HEK293 (cell line): ENCODE measurements around the gene BTRC.
A peak's percentile ranks its signal among the peaks of the same experiment; 100 is the strongest.

Experiments
- KLF9 ChIP-seq: fragments of 450-650 bp; formaldehyde crosslinking; IDR thresholded peaks from 2 replicates; pipeline ENCODE4 v1.5.1; 2016; ENCODE audit warnings: missing biosample characterization, missing genetic modification characterization, low read depth
- SP2 ChIP-seq: fragments of 450-650 bp; formaldehyde crosslinking; IDR thresholded peaks from 2 replicates; pipeline ENCODE4 v1.5.1; 2016; ENCODE audit warnings: missing biosample characterization, missing genetic modification characterization
- ZBTB1 ChIP-seq: fragments of 450-650 bp; formaldehyde crosslinking; IDR thresholded peaks from 2 replicates; pipeline ENCODE4 v1.5.1; 2016; ENCODE audit warnings: missing biosample characterization, missing genetic modification characterization
- ZNF140 ChIP-seq: fragments of 450-650 bp; formaldehyde crosslinking; IDR thresholded peaks from 2 replicates; pipeline ENCODE4 v1.5.1; 2016; ENCODE audit warnings: missing biosample characterization, missing genetic modification characterization
- ZNF341 ChIP-seq: fragments of 450-650 bp; formaldehyde crosslinking; IDR thresholded peaks from 2 replicates; pipeline ENCODE4; 2016; ENCODE audit warnings: low read depth, missing biosample characterization, missing genetic modification characterization
- ZNF416 ChIP-seq: fragments of 450-650 bp; formaldehyde crosslinking; IDR thresholded peaks from 2 replicates; pipeline ENCODE4 v1.5.1; 2016; ENCODE audit warnings: missing biosample characterization, missing genetic modification characterization
- ZNF585B ChIP-seq: fragments of 450-650 bp; formaldehyde crosslinking; IDR thresholded peaks from 2 replicates; pipeline ENCODE4 v1.5.1; 2016; ENCODE audit warnings: missing biosample characterization, missing genetic modification characterization
- ZNF660 ChIP-seq: fragments of 450-650 bp; IDR thresholded peaks from 2 replicates; pipeline ENCODE4 v1.5.1; 2018; ENCODE audit warnings: missing biosample characterization, mild to moderate bottlenecking, missing genetic modification characterization
- ZNF664 ChIP-seq: fragments of 450-650 bp; formaldehyde crosslinking; IDR thresholded peaks from 2 replicates; pipeline ENCODE4 v1.5.1; 2016; ENCODE audit warnings: missing biosample characterization, missing genetic modification characterization
- ZNF776 ChIP-seq: fragments of 450-650 bp; formaldehyde crosslinking; IDR thresholded peaks from 2 replicates; pipeline ENCODE4 v1.5.0; 2017; ENCODE audit warnings: missing biosample characterization, missing genetic modification characterization, borderline replicate concordance
- TF ChIP-seq, protein P1 (sequence below): fragments of 450-650 bp; formaldehyde crosslinking; IDR thresholded peaks from 2 replicates; pipeline ENCODE4 v1.5.1; 2016; ENCODE audit warnings: missing biosample characterization, missing genetic modification characterization
- TF ChIP-seq, protein P2 (sequence below): fragments of 450-650 bp; formaldehyde crosslinking; IDR thresholded peaks from 2 replicates; pipeline ENCODE4 v1.5.1; 2016; ENCODE audit warnings: missing biosample characterization, missing genetic modification characterization

GRCh38 chr10:101354328-101355071 is 535 bp downstream of the BTRC start:
- TF ChIP-seq ZNF140 (tag by site-specific recombination) (no peak), ZNF416 (tag by site-specific recombination) (no peak), ZNF341 (tag by site-specific recombination) (peak; percentile 75), ZNF664 (tag by site-specific recombination) (no peak), ZNF660 (tag by site-specific recombination) (peak; percentile 7; the same call in 1 of the 2 replicates), SP2 (tag by site-specific recombination) (no peak; the same call in 1 of the 2 replicates), KLF9 (tag by site-specific recombination) (no peak; the same call in none of the 2 replicates), ZBTB1 (0 out of 2 replicates have a peak, but pooled peaks have one; percentile 16), ZNF585B (tag by site-specific recombination) (no peak), ZNF776 (no peak)
- TF ChIP-seq, protein P1, sequence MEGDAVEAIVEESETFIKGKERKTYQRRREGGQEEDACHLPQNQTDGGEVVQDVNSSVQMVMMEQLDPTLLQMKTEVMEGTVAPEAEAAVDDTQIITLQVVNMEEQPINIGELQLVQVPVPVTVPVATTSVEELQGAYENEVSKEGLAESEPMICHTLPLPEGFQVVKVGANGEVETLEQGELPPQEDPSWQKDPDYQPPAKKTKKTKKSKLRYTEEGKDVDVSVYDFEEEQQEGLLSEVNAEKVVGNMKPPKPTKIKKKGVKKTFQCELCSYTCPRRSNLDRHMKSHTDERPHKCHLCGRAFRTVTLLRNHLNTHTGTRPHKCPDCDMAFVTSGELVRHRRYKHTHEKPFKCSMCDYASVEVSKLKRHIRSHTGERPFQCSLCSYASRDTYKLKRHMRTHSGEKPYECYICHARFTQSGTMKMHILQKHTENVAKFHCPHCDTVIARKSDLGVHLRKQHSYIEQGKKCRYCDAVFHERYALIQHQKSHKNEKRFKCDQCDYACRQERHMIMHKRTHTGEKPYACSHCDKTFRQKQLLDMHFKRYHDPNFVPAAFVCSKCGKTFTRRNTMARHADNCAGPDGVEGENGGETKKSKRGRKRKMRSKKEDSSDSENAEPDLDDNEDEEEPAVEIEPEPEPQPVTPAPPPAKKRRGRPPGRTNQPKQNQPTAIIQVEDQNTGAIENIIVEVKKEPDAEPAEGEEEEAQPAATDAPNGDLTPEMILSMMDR = peak; percentile 64; the same call in 1 of the 2 replicates
- TF ChIP-seq, protein P2, sequence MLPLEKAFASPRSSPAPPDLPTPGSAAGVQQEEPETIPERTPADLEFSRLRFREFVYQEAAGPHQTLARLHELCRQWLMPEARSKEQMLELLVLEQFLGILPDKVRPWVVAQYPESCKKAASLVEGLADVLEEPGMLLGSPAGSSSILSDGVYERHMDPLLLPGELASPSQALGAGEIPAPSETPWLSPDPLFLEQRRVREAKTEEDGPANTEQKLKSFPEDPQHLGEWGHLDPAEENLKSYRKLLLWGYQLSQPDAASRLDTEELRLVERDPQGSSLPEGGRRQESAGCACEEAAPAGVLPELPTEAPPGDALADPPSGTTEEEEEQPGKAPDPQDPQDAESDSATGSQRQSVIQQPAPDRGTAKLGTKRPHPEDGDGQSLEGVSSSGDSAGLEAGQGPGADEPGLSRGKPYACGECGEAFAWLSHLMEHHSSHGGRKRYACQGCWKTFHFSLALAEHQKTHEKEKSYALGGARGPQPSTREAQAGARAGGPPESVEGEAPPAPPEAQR (tag by site-specific recombination) = no peak
